ENCODE results near the gene OBP2B. TPM values are rescaled to one million over a fixed set of nuclear protein-coding genes. Genes with fewer than 3 reads are reported as not detected.
"Not testable (repeated sequence)": the region's sequence is repeated elsewhere in the genome, so short reads cannot be mapped to it uniquely, and the experiment has no call there.

Gene OBP2B
- total and polyA plus RNA-seq, 3 donors from 2014 or later: 34.0 to 53.0 (median 35.1) TPM

DNA sequence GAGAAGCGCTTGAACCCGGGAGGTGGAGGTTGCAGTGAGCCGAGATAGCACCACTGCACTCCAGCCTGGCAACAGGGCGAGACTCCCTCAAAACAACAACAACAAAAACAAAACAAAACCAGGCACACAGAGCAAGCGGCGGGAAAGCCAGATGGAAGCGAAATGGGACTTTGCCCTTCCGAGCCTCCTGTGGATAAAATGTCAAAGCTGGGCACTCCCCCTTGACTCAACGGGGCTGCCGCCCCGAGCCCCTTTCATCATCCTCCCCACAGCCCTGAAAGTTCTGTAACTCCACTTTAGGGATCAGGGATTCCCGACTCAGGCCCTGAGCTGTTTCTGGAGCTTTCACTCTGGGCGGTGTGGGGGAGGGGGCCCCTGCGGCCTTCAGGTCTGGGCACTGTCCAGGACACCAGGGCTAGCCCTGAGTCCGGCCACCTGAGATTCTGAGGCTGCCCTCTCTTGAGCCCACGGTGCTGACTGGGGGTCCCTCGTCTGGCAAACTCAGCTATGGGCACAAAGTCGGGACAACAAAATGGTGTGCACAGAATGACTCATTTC lies 30.6 kb upstream of the OBP2B start:
- peak overlapping the region in 1 of 2 donors; percentile 75 for H3K27ac ChIP-seq
- no peak for TF ChIP-seq POLR2A (IDR thresholded peaks at IDR 0.05)
- TF ChIP-seq, protein P1, sequence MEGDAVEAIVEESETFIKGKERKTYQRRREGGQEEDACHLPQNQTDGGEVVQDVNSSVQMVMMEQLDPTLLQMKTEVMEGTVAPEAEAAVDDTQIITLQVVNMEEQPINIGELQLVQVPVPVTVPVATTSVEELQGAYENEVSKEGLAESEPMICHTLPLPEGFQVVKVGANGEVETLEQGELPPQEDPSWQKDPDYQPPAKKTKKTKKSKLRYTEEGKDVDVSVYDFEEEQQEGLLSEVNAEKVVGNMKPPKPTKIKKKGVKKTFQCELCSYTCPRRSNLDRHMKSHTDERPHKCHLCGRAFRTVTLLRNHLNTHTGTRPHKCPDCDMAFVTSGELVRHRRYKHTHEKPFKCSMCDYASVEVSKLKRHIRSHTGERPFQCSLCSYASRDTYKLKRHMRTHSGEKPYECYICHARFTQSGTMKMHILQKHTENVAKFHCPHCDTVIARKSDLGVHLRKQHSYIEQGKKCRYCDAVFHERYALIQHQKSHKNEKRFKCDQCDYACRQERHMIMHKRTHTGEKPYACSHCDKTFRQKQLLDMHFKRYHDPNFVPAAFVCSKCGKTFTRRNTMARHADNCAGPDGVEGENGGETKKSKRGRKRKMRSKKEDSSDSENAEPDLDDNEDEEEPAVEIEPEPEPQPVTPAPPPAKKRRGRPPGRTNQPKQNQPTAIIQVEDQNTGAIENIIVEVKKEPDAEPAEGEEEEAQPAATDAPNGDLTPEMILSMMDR (IDR thresholded peaks at IDR 0.05): no peak
- H3K9me3 ChIP-seq: no peaks in the 10 kb centered on the region
- 68 to 80% methylated on average over 15 to 18 of the region's 18 CpGs for WGBS, 2 donors
- H3K36me3 ChIP-seq (ENCODE audit: low read depth, missing control alignments): no peaks in the 10 kb centered on the region
- no peaks in the 10 kb centered on the region for H3K27me3 ChIP-seq
- H3K4me1 ChIP-seq: peaks cover 18% of the 10 kb centered on the region
- H3K4me3 ChIP-seq: peak overlapping the region; percentile 10 to 14
- DNase-seq: no peak
- intact Hi-C loops (cut with DNase I; ENCODE audit: low total_unique reads): no loop called here

DNA sequence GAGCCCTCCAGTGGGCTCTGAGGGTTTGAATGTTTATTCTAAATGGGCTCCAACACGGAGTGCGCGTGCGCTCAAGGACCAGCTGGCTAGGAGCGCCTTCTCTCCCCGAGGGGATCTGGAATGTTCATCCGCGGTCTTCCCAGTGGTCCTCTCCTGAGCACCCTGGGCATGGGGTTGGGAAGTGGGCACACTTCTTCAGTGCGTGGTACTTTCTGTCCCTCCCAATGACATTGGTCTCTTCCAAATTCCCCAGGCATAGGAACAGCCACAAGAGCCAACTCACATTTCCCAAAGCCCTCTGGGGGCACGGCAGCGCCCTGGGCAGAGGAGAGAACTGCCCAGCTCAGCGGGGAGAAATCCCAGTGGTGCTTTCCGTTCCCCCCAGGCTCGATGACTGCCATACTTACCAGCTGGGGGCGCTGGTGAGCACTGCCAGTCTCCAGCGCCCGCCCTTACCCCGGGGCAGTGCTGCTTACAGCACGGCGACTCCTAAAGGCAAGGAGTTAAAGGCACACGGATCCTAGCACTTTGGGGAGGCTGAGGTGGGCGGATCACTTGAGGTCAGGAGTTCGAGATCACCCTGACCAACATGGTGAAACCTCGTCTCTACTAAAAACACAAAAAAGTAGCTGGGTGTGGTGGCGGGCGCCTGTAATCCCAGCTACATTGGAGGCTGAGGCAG lies 29.9 kb upstream of the OBP2B start:
- intact Hi-C loops (cut with DNase I; ENCODE audit: low total_unique reads): no loop called here
- DNase-seq: peak; percentile 82
- H3K27ac ChIP-seq: peak overlapping the region; percentile 72 to 75

DNA sequence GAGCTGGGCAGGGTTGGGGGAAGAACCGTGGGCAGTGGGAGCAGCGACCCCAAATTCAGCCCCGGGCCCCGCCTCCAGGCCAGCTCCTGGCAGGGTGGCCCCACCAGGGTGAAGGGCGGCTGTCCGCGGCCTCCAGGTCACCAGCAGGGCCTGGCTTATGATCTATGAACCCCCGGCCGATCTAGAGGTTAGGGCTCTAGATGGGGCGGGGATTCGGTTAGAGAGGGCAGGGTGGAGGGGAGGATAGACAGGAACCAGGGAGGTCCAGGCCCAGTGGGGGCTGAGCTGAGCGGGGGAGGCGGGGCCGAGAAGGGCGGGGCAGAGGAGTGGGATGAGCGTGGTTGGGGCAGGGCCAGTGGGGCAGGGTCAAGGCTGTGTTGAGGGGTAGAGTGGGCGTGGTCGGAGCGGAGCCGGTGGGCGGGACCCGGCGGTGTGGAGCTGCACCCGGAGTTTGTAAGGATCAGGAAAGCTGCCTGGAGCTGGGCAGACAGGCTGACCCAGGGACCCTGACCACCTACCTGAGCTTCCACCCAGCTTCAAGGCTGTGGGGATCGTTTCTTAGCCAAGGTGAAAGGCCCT lies 29.3 kb upstream of the OBP2B start:
- peak overlapping the region; percentile 72 to 75 for H3K27ac ChIP-seq
- intact Hi-C loops (cut with DNase I; ENCODE audit: low total_unique reads): no loop called here
- 12 to 23% methylated on average over 18 to 25 of the region's 25 CpGs for WGBS, 2 donors
- H3K4me3 ChIP-seq: peak overlapping the region; percentile 10 to 14
- peaks cover 18% of the 10 kb centered on the region for H3K4me1 ChIP-seq
- TF ChIP-seq, protein P1 (IDR thresholded peaks at IDR 0.05): no peak
- no peak for TF ChIP-seq POLR2A (IDR thresholded peaks at IDR 0.05)
- no peaks in the 10 kb centered on the region for H3K9me3 ChIP-seq
- H3K36me3 ChIP-seq (ENCODE audit: low read depth, missing control alignments): no peaks in the 10 kb centered on the region
- peak; percentile 96 for DNase-seq
- H3K27me3 ChIP-seq: no peaks in the 10 kb centered on the region

More for the DNA sequence above, 29.9 kb upstream of the OBP2B start:
- H3K4me3 ChIP-seq: peak overlapping the region; percentile 10 to 14
- WGBS, 2 donors: 20 to 24% methylated on average over 1 to 26 of the region's 26 CpGs
- TF ChIP-seq, protein P1 (IDR thresholded peaks at IDR 0.05): peak; percentile 62 to 75 (median 68)
- TF ChIP-seq POLR2A (IDR thresholded peaks at IDR 0.05): no peak
- no peaks in the 10 kb centered on the region for H3K27me3 ChIP-seq
- no peaks in the 10 kb centered on the region for H3K36me3 ChIP-seq (ENCODE audit: low read depth, missing control alignments)
- H3K9me3 ChIP-seq: no peaks in the 10 kb centered on the region
- H3K4me1 ChIP-seq: peaks cover 18% of the 10 kb centered on the region

DNA sequence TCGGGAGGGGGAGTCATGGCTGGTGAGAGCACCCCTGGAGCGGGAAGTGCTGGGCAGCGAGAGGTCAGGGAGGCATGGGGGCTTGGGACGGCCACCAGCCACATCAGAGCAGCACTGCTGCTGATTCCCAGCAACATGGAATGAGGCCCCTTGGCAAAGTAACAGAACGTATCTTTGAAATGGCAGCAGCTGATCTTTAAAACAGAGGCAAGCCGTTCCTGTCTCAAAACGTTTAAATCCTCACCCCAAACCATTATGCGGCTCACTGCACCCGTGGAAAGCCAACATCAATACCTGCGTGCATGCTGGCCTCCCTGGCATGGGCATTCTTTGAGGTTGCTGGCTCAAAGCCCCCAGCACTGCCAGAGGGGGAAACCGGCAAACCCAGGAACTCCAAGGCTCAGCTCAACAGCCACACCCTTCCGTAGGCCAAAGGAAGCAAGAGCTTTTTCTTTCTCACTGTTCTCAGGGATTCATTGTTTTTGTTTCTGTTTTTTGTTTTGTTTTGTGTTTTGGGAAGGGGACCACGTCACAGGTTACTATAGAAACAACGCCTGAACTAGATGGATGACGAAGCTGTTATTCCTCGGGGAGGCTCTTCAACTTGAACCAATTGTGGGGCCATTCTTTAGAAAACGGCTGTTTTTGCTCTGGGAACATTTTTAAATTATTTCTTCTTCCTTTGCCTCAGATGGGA lies 28.1 kb upstream of the OBP2B start:
- TF ChIP-seq, protein P1 (IDR thresholded peaks at IDR 0.05): no peak
- no peak for TF ChIP-seq POLR2A (IDR thresholded peaks at IDR 0.05)
- H3K36me3 ChIP-seq (ENCODE audit: low read depth, missing control alignments): no peaks in the 10 kb centered on the region
- H3K4me3 ChIP-seq: no peak overlapping the region
- WGBS, 2 donors: 37 to 41% methylated on average over 17 of the region's 17 CpGs
- H3K4me1 ChIP-seq: peaks cover 18% of the 10 kb centered on the region
- no peaks in the 10 kb centered on the region for H3K27me3 ChIP-seq
- peak overlapping the region; percentile 72 to 75 for H3K27ac ChIP-seq
- intact Hi-C loops (cut with DNase I; ENCODE audit: low total_unique reads): no loop called here
- peak; percentile 57 for DNase-seq
- H3K9me3 ChIP-seq: no peaks in the 10 kb centered on the region

DNA sequence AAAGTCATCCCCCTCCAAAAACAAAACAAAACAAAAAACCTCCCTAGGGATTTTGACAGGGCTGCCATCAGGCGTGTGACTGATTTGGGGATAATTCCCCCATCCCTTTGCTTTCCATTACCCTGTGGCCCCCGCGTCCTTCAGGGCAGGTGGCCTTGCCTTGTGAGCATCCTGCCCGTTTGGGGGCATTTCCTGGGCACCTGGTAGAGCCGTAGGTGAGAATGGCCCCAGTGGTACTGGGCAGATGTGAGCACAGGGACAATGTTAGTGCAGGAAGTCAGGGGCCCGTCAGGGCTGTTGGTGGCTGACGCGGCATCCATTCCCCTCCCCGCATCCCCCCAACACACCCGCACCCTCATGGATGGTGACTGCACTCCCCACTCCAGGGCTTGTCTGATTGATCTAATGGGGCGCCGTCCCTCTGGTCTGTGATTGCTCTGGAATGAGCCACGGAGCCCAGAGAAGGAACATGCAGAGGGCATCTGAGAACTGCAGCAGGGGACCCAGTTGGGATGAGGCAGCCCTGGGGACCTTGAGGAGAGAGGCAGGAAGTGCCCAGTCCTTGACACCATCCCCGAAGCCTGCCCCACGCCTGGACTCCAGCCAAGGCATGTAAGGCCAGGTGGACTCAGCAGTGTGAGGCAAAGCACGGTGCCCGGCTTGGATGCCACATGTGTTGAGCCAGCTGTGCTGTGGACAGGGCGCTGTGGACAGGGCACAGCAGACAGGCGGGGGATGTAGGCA lies 27.4 kb upstream of the OBP2B start:
- WGBS, 2 donors: 71 to 81% methylated on average over 7 to 19 of the region's 19 CpGs
- H3K9me3 ChIP-seq; H3K27me3 ChIP-seq; intact Hi-C loops (cut with DNase I; ENCODE audit: low total_unique reads); H3K4me3 ChIP-seq; H3K36me3 ChIP-seq (ENCODE audit: low read depth, missing control alignments): not testable (repeated sequence)
- H3K4me1 ChIP-seq: peaks cover 18% of the 10 kb centered on the region
- DNase-seq: peak; percentile 20
- H3K27ac ChIP-seq: peak overlapping the region in 1 of 2 donors; percentile 72

Data from testis (tissue), 3 donors.